ENCODE results near the gene COX8A.
"Not testable (repeated sequence)": the region's sequence is repeated elsewhere in the genome, so short reads cannot be mapped to it uniquely, and the experiment has no call there.

COX8A gene

GRCh38 chr11:63961608-63962412 lies 12.6 kb upstream of the COX8A start:
- TF ChIP-seq CTCF (IDR thresholded peaks at IDR 0.05; ENCODE audit: insufficient read depth, low read length, missing control alignments): no peak
- POLR2A ChIA-PET: interaction anchor here (0.6 kb wide), 1 partner anchor 27 kb away, joined by 4 read pairs; no protein-coding TSS in a partner anchor
- DNase-seq (ENCODE audit: low read depth, low spot score): no peak
- CTCF ChIA-PET: interaction anchor here (0.7 to 3.4 kb wide), 8 partner anchors 12 to 191 kb away, joined by 3 to 17 read pairs (median 4); partner anchors contain the start of gene RCOR2
- no peak overlapping the region for H3K4me3 ChIP-seq (ENCODE audit: low read depth, low read length)

GRCh38 chr11:63963895-63964294 lies 10.5 kb upstream of the COX8A start:
- H3K4me3 ChIP-seq (ENCODE audit: low read depth, low read length); POLR2A ChIA-PET; DNase-seq (ENCODE audit: low read depth, low spot score): not testable (repeated sequence)
- CTCF ChIA-PET: interaction anchor here (1.4 to 3.4 kb wide), 3 partner anchors 13 to 126 kb away, joined by 4 to 17 read pairs (median 6); partner anchors contain the start of gene MARK2

GRCh38 chr11:63966444-63966843 lies 8.0 kb upstream of the COX8A start:
- ChIA-PET CTCF (interaction anchor here (1.0 to 2.7 kb wide), 5 partner anchors 8 to 186 kb away, joined by 3 to 7 read pairs (median 6); no protein-coding TSS in a partner anchor), POLR2A (no interaction called here)
- H3K4me3 ChIP-seq (ENCODE audit: low read depth, low read length): no peak overlapping the region
- DNase-seq (ENCODE audit: low read depth, low spot score): no peak
- no peak for TF ChIP-seq CTCF (IDR thresholded peaks at IDR 0.05; ENCODE audit: insufficient read depth, low read length, missing control alignments)

GRCh38 chr11:63969461-63969860 lies 5.0 kb upstream of the COX8A start:
- no peak for DNase-seq (ENCODE audit: low read depth, low spot score)
- POLR2A ChIA-PET: no interaction called here
- H3K4me3 ChIP-seq (ENCODE audit: low read depth, low read length): no peak overlapping the region
- CTCF ChIA-PET: interaction anchor here (1.0 kb wide), 1 partner anchor 24 kb away, joined by 4 read pairs; no protein-coding TSS in a partner anchor
- no peak for TF ChIP-seq CTCF (IDR thresholded peaks at IDR 0.05; ENCODE audit: insufficient read depth, low read length, missing control alignments)

GRCh38 chr11:63970902-63971301 lies 3.5 kb upstream of the COX8A start:
- DNase-seq (ENCODE audit: low read depth, low spot score): no peak
- POLR2A ChIA-PET: interaction anchor here (0.6 kb wide), 1 partner anchor 11 kb away, joined by 3 read pairs; no protein-coding TSS in a partner anchor
- CTCF ChIA-PET: interaction anchor here (0.8 kb wide), 3 partner anchors 26 to 134 kb away, joined by 3 to 4 read pairs (median 3); no protein-coding TSS in a partner anchor
- H3K4me3 ChIP-seq (ENCODE audit: low read depth, low read length): no peak overlapping the region
- TF ChIP-seq CTCF (IDR thresholded peaks at IDR 0.05; ENCODE audit: insufficient read depth, low read length, missing control alignments): no peak

- ChIA-PET POLR2A (interaction anchor here (0.6 kb wide), 1 partner anchor 211 kb away, joined by 3 read pairs; no protein-coding TSS in a partner anchor), CTCF (interaction anchor here (1.3 to 3.1 kb wide), 2 partner anchors 137 to 174 kb away, joined by 4 to 16 read pairs; no protein-coding TSS in a partner anchor)
- not testable (repeated sequence) for H3K4me3 ChIP-seq (ENCODE audit: low read depth, low read length); DNase-seq (ENCODE audit: low read depth, low spot score)
Observed at GRCh38 chr11:63973912-63974258, 535 bp upstream of the COX8A start.

- no peak for TF ChIP-seq CTCF (IDR thresholded peaks at IDR 0.05; ENCODE audit: insufficient read depth, low read length, missing control alignments)
- CTCF ChIA-PET: interaction anchor here (0.9 to 3.6 kb wide), 4 partner anchors 15 to 171 kb away, joined by 3 to 10 read pairs (median 5); no protein-coding TSS in a partner anchor
- DNase-seq (ENCODE audit: low read depth, low spot score): no peak
- POLR2A ChIA-PET: no interaction called here
- no peak overlapping the region for H3K4me3 ChIP-seq (ENCODE audit: low read depth, low read length)
Observed at GRCh38 chr11:63978551-63979239, 4.3 kb downstream of the COX8A start.

Measured in AG04449 (cell line).